K562 (cell line): ENCODE data around the gene GP1BB. TPM values are rescaled to one million over a fixed set of nuclear protein-coding genes. Genes with fewer than 3 reads are reported as not detected.

Experiments
- ARNT ChIP-seq, 2 experiments: fragments of 450-650 bp; IDR thresholded peaks; 2 replicates each; pipeline ENCODE4 v1.6.1; 2016; ENCODE audit warnings: mild to moderate bottlenecking in 1 of 2
- GATAD2B ChIP-seq: fragments of 450-650 bp; IDR thresholded peaks from 2 replicates; pipeline ENCODE4 v1.6.1; 2017; ENCODE audit warnings: mild to moderate bottlenecking, borderline replicate concordance
- IRF2 ChIP-seq: sonication (generic); formaldehyde crosslinking; IDR thresholded peaks from 2 replicates; pipeline ENCODE4 v1.8.1; 2022; ENCODE audit warnings: mild to moderate bottlenecking, missing genetic modification reagents
- MEF2A ChIP-seq: IDR thresholded peaks from 2 replicates; pipeline ENCODE4 v1.6.1; 2011; ENCODE audit warnings: low read depth, mild to moderate bottlenecking, low read length, moderate library complexity; ENCODE audit not compliant: control insufficient read depth
- MGA ChIP-seq: fragments of 450-650 bp; IDR thresholded peaks from 2 replicates; pipeline ENCODE4 v1.6.1; 2016; ENCODE audit warnings: mild to moderate bottlenecking, moderate library complexity
- POLR2A ChIP-seq: fragments of 450-650 bp; conservative IDR thresholded peaks from 2 replicates; pipeline ENCODE4 v1.6.1; 2016
- PTBP1 ChIP-seq: fragments of 200-400 bp; formaldehyde crosslinking; IDR thresholded peaks from 2 replicates; pipeline ENCODE4 v1.6.1; 2017; ENCODE audit warnings: low read depth, low read length
- SNIP1 ChIP-seq: fragments of 450-650 bp; IDR thresholded peaks from 2 replicates; pipeline ENCODE4 v1.7.1; 2017; ENCODE audit warnings: low read depth, mild to moderate bottlenecking
- ZC3H8 ChIP-seq: fragments of 450-650 bp; IDR thresholded peaks from 2 replicates; pipeline ENCODE4 v1.6.1; 2017
- ZNF586 ChIP-seq: fragments of 450-650 bp; formaldehyde crosslinking; conservative IDR thresholded peaks from 2 replicates; pipeline ENCODE4 v1.4.0; 2020; ENCODE audit warnings: mild to moderate bottlenecking, moderate library complexity
- ZNF780A ChIP-seq: fragments of 250-450 bp; sonication (Bioruptor Pico); IDR thresholded peaks from 2 replicates; pipeline ENCODE4 v1.5.0; 2021; ENCODE audit warnings: mild to moderate bottlenecking
- polyA plus RNA-seq, 8 experiments: library from polyadenylated mRNA; depleted of rRNA in 4 of 8; stranded (reverse) in 5 of 8; unstranded in 3 of 8; fragments of >200 nt; fragmentation: Nextera tagmentation in 2 of 8; fragmentation: Illumina TruSeq in 1 of 8; extraction: Ambion mirVana in 2 of 8; extraction: Trizol in 1 of 8; gene quantifications; 2 replicates each; pipeline versions ENCODE4 v1.2.1 to v1.2.3, GENCODE V29; 2011 to 2014; ENCODE audit warnings: inconsistent platforms in 1 of 8, missing spikeins in 1 of 8
- total RNA-seq, 7 experiments: library from RNA; depleted of rRNA in 6 of 7; stranded (reverse); fragments of >200 nt in 6 of 7; fragmentation: Illumina TruSeq in 2 of 7; extraction: Trizol in 2 of 7; gene quantifications; 2 replicates each; pipeline versions ENCODE4 v1.2.1 to v1.2.3, GENCODE V29; 2011 to 2021; ENCODE audit warnings: low replicate concordance in 1 of 7
- TF ChIP-seq, protein P1 (sequence below): sonication (generic); formaldehyde crosslinking; IDR thresholded peaks from 2 replicates; pipeline ENCODE4 v1.8.0; 2023; ENCODE audit warnings: missing genetic modification reagents, mild to moderate bottlenecking, borderline replicate concordance

The GP1BB gene
- total and polyA plus RNA-seq, 9 of the 15 experiments (the other 6 are each of a cell fraction or from before 2014, with no cell fraction given) = 0.69 to 162 (median 2.8) TPM

DNA sequence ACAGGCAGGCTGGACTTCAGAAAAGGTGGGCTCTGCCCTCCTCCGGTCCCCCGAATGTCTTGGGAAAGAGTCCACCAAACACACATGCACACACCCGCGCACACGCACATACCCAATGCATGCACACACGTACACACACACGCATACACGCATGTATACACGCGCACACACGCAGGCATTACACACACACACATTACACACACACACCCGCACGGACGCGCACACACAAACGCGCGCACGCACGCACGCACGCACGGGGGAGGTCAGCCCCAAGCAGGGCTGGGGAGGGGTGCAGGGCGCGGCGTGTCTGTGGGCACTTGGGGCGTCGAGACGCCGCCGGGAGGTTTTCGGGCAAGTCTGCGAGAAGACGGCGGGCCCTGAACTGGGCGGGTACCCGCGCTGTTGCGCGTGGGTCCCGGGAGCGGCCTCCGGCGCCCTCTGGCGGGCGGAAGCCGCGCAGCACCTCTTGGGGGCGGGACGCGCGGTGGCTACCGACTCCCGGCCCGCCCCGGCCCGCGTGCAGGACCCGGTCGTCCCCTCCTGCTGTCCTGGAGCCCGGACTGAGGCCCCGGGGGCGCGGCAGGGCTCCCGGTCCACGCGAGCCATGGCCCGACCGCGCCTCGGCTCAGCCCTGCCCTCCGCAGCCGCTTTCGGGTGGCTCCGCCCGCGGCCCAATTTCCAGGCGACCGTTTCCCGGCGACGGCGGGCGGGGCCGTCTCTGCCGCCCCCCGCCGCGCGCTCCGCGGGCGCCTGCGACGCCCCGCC, 5.5 kb upstream of the GP1BB start (continued):
- no peak for TF ChIP-seq MGA
- TF ChIP-seq, protein P1, sequence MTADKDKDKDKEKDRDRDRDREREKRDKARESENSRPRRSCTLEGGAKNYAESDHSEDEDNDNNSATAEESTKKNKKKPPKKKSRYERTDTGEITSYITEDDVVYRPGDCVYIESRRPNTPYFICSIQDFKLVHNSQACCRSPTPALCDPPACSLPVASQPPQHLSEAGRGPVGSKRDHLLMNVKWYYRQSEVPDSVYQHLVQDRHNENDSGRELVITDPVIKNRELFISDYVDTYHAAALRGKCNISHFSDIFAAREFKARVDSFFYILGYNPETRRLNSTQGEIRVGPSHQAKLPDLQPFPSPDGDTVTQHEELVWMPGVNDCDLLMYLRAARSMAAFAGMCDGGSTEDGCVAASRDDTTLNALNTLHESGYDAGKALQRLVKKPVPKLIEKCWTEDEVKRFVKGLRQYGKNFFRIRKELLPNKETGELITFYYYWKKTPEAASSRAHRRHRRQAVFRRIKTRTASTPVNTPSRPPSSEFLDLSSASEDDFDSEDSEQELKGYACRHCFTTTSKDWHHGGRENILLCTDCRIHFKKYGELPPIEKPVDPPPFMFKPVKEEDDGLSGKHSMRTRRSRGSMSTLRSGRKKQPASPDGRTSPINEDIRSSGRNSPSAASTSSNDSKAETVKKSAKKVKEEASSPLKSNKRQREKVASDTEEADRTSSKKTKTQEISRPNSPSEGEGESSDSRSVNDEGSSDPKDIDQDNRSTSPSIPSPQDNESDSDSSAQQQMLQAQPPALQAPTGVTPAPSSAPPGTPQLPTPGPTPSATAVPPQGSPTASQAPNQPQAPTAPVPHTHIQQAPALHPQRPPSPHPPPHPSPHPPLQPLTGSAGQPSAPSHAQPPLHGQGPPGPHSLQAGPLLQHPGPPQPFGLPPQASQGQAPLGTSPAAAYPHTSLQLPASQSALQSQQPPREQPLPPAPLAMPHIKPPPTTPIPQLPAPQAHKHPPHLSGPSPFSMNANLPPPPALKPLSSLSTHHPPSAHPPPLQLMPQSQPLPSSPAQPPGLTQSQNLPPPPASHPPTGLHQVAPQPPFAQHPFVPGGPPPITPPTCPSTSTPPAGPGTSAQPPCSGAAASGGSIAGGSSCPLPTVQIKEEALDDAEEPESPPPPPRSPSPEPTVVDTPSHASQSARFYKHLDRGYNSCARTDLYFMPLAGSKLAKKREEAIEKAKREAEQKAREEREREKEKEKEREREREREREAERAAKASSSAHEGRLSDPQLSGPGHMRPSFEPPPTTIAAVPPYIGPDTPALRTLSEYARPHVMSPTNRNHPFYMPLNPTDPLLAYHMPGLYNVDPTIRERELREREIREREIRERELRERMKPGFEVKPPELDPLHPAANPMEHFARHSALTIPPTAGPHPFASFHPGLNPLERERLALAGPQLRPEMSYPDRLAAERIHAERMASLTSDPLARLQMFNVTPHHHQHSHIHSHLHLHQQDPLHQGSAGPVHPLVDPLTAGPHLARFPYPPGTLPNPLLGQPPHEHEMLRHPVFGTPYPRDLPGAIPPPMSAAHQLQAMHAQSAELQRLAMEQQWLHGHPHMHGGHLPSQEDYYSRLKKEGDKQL (CRISPR knock-in tag) = no peak
- peak; percentile 2; the same call in 1 of the 2 replicates for TF ChIP-seq POLR2A
- TF ChIP-seq PTBP1 = peak; percentile 75; the same call in 1 of the 2 replicates
- no peak for TF ChIP-seq ZNF586 (CRISPR knock-in tag)
- no peak for TF ChIP-seq MEF2A
- no peak for TF ChIP-seq IRF2 (CRISPR knock-in tag)
- no peak for TF ChIP-seq SNIP1
- TF ChIP-seq GATAD2B = no peak
- no peak; the same call in 1 of the 2 replicates for TF ChIP-seq ZC3H8
- TF ChIP-seq ZNF780A = no peak
- no peak for TF ChIP-seq ARNT (IDR thresholded peaks at IDR 0.05)
